Measurements from ENCODE around the gene FCN3.

The FCN3 gene

GRCh38 chr1:27336756-27337155 lies 37.9 kb downstream of the FCN3 start:
- no peak for DNase-seq

DNA sequence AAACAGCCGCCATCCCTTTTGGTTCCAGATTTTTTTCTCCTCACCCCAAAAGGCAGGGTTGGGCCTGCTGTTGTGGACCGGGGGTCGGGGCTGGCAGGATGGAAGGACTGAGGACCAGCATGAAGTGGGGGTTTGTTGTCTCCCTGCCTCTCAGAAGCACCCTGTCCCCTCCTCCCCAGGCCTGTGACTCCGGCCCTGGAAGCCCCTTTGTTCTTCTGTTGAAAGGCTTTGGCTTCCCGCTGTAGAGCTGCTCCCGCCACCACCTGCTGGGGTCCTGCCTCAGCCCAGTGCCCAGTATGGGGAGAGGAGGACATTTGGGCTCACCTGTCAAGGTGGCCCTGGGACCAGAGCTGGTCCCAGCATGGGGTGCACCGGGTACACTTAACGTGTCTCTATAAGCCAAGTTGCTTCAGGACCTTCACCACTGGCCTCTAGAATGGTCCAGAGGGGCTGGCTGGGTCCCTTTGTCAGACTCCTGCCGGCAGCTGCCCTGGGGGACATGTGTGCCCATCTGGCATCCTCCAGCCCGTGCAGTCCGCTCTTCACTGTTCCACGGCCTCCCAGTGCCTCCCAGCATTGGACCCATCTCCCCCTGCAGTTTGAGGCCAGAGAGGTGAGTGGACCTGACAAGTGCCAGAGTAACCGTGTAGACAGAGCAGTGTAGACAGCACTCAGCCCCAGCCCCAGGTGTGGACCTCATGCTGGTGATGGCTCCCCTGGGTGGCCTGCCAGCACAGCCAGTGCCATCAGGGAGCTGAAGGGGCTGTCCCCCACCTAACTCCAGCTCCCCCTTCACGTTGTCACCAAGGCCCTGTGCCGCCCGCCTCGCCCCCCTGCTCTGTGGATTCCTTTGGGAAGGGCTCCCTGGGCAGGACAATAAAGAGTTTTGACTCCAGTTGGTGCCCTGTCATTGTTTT lies 38.9 kb downstream of the FCN3 start:
- no peak for DNase-seq

DNA sequence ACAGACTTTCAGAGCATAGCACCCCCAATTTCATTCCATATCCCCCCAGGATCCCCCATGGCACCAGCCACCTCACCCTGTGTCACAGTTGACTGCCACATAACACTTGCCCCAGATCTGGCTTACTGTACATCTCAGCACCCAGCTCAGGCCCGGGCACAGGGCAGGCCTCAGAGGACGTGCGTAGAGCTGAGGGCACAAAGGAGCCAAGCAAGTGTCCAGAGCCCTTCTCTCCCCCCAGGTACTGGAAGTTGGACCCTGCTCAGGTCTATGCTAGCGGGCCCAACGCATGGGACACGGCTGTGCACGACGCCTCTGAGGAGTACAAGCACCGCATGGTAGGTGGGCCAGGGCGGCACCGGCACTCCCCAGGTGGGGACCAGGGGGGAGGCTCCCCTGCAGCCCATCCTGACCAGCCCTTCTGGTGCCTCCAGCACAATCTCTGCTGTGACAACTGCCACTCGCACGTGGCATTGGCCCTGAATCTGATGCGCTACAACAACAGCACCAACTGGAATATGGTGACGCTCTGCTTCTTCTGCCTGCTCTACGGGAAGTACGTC lies 40.8 kb downstream of the FCN3 start:
- DNase-seq, result no peak

- no peak for DNase-seq
Observed at GRCh38 chr1:27332536-27333281, 41.9 kb downstream of the FCN3 start.

DNA sequence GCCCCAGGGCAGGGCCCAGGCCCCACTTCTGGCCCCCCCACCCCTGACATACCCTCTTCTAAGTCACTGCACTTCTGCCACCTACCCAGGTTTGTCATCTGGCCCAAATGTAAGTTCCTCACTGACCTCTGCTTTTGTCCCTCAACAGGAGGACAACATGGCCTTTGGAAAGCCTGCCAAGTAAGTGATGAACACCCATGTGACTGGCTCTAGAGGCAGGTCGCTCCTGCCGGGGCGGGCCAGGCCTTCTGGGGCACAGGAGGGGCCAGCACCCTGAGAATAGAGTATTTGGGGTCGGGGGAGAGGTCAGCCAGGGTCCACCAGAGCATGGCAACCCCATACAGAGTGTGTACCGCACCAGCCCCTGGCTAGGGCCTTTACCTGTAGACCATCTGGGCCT lies 42.7 kb downstream of the FCN3 start:
- DNase-seq, result no peak

DNA sequence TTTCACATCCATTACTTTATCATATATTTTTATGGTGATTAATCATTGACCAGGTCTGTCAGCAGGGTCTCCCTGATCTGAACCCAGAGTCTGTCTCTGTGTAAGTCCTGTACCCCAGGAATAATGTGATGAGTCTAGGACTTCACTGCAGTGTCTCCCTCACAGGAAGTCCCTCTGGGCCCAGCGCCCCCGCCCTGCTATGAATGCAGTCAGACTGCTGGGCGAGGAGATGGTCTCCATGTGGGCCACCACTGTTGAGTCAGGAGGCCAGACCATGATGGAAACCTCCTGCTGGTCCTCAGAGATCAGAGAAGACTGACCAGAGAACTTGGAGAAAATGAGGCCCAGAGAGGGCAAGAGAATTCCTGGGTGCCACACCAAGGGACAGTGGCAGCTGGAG lies 43.2 kb downstream of the FCN3 start:
- DNase-seq, result no peak

- DNase-seq, result no peak
Observed at GRCh38 chr1:27330786-27331185, 43.8 kb downstream of the FCN3 start.

DNA sequence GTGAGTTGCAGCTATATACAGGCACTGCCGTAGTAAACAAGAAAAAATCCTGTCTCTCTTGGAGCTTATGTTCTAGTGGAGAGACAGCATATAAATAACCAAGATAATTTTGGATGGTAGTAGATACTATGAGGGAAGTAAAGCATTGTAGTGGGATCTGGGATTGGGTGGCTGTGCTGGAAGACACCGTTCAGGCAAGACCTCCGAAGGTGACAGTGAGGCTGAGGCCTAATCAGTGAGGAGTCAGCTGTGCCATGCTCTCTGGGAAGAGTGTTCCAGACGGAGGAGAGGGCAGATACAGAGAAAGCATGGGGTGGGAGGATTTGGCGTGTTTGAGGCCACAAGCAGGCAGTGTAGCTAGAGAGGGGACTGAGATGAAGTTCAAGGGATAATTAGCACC lies 46.7 kb downstream of the FCN3 start:
- DNase-seq, result no peak

- DNase-seq, result no peak
Observed at GRCh38 chr1:27325286-27325685, 49.3 kb downstream of the FCN3 start.

DNA sequence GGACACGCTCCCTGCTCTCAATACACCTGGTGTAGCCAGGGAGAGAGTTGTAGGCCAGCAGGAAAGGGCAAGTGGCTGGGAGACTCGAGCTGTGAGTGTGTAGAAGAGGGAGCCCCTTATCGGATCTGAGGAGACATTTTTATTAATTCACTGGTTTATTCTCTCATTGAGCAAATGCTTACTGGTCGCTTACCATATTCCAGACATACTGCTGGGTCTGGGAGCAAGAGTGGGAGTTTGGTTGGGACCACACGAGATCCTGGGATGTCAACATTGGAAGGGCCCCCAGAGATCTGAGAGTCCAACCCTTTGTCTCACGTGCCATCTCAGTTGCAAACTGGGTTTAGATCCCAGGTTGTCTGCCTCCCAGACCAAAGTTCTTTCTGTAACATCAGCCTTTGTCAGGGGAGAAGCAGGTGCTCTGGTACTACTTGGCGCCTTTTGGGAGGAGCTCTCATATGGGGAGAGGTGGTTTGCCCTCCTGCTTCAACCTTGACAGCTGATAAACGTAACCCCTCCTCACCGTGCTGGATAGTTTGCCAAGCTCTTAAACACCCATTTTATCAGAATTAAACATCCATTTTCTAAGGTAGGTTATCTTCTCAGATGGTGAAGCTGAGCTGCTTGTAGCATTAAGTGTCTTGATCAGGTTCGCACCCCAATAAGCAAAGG lies 51.9 kb downstream of the FCN3 start:
- DNase-seq, result no peak

- peak; percentile 98 for DNase-seq
Observed at GRCh38 chr1:27321813-27322568, 52.6 kb downstream of the FCN3 start, which contains the start of gene TMEM222. TMEM222 (plus strand) TSS chr1:27322163; CDS start chr1:27322198, 35 bp downstream.
